Adrenal gland (tissue), 5 donors: ENCODE measurements around the gene COL5A1.

Experiments used
- POLR2A ChIP-seq, 2 donors: fragments of 450-650 bp; IDR thresholded peaks; one replicate each; pipeline ENCODE4 v1.6.1; 2017; ENCODE audit warnings: antibody characterized with exemption in 2 of 2, mild to moderate bottlenecking in 2 of 2, moderate library complexity in 1 of 2
- TF ChIP-seq, protein P1 (sequence below), 6 experiments: fragments of 450-650 bp in 4 of 6; fragments of 200-600 bp in 2 of 6; sonication (generic) in 1 of 6; IDR thresholded peaks; 1 replicate in 5 of 6; 2 replicates in 1 of 6; pipeline versions ENCODE4 v1.5.1 to v1.8.0; 2016 to 2021; ENCODE audit warnings: antibody characterized with exemption in 6 of 6, mild to moderate bottlenecking in 2 of 6, moderate library complexity in 1 of 6
- donor health status: DM: no; HTN: no; CAD: no.

DNA sequence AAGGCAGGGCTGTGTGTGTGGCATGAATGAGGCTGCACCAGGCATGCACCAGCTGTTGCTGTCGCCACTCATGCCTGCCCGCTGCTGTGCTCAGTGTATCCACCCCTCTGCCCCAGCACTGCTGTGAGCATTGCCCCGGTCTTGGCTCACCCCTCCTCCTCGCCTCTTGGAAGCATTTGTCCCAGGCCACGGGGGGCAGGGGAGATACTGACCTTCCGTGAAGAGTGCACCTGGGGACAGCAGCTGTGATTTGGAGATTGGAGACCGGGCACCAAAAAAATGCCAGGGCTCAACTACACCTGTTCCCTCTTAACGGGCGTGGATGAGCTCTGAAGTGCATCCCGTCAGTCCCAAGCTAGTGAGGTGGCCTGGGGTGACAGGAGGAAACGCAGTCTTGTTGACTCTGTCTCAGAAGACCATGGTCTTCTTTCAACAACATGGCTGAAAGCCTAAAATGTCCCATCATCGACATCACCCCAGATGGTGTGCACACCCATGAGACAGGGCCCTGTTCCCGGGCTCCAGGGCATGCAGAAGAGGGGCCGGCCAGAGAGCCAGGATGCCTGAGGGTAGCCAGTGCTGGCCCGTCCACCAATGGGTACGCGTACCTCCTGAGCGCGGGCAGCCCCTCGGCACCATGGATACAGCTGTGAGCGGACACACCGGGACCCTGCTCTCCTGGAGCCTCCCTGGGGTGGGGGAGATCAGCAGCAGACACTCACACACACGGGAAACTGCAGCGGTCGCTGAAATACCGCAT, 115.8 kb downstream of the COL5A1 start:
- TF ChIP-seq, protein P1, sequence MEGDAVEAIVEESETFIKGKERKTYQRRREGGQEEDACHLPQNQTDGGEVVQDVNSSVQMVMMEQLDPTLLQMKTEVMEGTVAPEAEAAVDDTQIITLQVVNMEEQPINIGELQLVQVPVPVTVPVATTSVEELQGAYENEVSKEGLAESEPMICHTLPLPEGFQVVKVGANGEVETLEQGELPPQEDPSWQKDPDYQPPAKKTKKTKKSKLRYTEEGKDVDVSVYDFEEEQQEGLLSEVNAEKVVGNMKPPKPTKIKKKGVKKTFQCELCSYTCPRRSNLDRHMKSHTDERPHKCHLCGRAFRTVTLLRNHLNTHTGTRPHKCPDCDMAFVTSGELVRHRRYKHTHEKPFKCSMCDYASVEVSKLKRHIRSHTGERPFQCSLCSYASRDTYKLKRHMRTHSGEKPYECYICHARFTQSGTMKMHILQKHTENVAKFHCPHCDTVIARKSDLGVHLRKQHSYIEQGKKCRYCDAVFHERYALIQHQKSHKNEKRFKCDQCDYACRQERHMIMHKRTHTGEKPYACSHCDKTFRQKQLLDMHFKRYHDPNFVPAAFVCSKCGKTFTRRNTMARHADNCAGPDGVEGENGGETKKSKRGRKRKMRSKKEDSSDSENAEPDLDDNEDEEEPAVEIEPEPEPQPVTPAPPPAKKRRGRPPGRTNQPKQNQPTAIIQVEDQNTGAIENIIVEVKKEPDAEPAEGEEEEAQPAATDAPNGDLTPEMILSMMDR (IDR thresholded peaks at IDR 0.05) = no peak
- TF ChIP-seq POLR2A (IDR thresholded peaks at IDR 0.05) = no peak
